Mucosa of rectum (tissue), 2 donors: ENCODE results near the gene RAB1A.

Experiments used
- H3K27ac ChIP-seq, 2 donors: one replicate each; pipeline ENCODE4 v1.7.0; 2013; ENCODE audit warnings: inconsistent platforms in 2 of 2, low read depth in 2 of 2, low read length in 2 of 2
- H3K27me3 ChIP-seq, 2 donors: one replicate each; pipeline ENCODE4 v1.7.0; 2013; ENCODE audit warnings: low read length in 2 of 2; ENCODE audit not compliant: control insufficient read depth in 2 of 2, insufficient read depth in 2 of 2
- H3K36me3 ChIP-seq, 2 donors: one replicate each; pipeline ENCODE4 v1.7.0; 2013; ENCODE audit warnings: low read length in 2 of 2; ENCODE audit not compliant: control insufficient read depth in 2 of 2, insufficient read depth in 2 of 2
- H3K4me1 ChIP-seq, 2 donors: one replicate each; pipeline ENCODE4 v1.7.0; 2013; ENCODE audit warnings: low read length in 2 of 2, mild to moderate bottlenecking in 1 of 2; ENCODE audit not compliant: control insufficient read depth in 2 of 2, insufficient read depth in 2 of 2
- H3K4me3 ChIP-seq, 2 donors: one replicate each; pipeline ENCODE4 v1.7.0; 2013; ENCODE audit warnings: low read length in 2 of 2
- H3K9ac ChIP-seq, 2 donors: one replicate each; pipeline ENCODE4 v1.7.0; 2013; ENCODE audit warnings: low read length in 2 of 2, low read depth in 1 of 2, mild to moderate bottlenecking in 1 of 2
- H3K9me3 ChIP-seq, 2 donors: one replicate each; pipeline ENCODE4 v1.7.0; 2013; ENCODE audit warnings: low read length in 2 of 2; ENCODE audit not compliant: control insufficient read depth in 2 of 2
- donor health status: healthy.
- donor health status: Normal muscosa, but diverticular disease.

Gene RAB1A

DNA sequence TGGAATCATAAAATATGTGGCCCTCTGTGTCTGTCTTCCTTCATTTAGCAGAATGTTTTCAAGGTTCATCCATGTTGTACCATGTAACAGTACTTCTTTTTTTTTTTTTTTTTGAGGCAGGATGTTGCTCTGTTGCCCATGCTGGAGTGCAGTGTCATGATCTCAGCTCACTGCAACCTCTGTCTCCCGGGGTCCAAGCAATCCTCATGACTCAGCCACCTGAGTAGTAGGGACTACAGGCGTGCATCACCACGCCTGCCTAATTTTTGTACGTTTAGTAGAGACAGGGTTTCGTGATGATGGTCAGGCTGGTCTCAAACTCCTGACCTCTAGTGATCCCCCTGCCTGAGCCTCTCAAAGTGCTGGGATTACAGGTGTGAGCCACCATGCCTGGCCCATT lies 31.2 kb downstream of the RAB1A start:
- Histone ChIP-seq H3K27me3 (no peaks in the 10 kb centered on the region), H3K9me3 (no peaks in the 10 kb centered on the region), H3K36me3 (peaks cover 32 to 40% of the 10 kb centered on the region in 2 donors), H3K27ac (no peak overlapping the region), H3K9ac (no peak overlapping the region), H3K4me1 (peaks cover 0 to 3% of the 10 kb centered on the region in 2 donors), H3K4me3 (no peak overlapping the region)

- Histone ChIP-seq H3K4me3 (no peak overlapping the region), H3K9me3 (no peaks in the 10 kb centered on the region), H3K27ac (no peak overlapping the region), H3K27me3 (no peaks in the 10 kb centered on the region), H3K9ac (no peak overlapping the region), H3K4me1 (peaks cover 0 to 8% of the 10 kb centered on the region in 2 donors), H3K36me3 (peaks cover 29 to 33% of the 10 kb centered on the region in 2 donors)
Observed at GRCh38 chr2:65097844-65098243, 32.1 kb downstream of the RAB1A start.

- H3K27ac ChIP-seq, result no peak overlapping the region
- peaks cover 27 to 33% of the 10 kb centered on the region in 2 donors for H3K36me3 ChIP-seq
- no peak overlapping the region for H3K9ac ChIP-seq
- H3K4me1 ChIP-seq, result peaks cover 0 to 12% of the 10 kb centered on the region in 2 donors
- no peak overlapping the region for H3K4me3 ChIP-seq
- no peaks in the 10 kb centered on the region for H3K9me3 ChIP-seq
- H3K27me3 ChIP-seq, result no peaks in the 10 kb centered on the region
Observed at GRCh38 chr2:65096948-65097347, 33.0 kb downstream of the RAB1A start.

GRCh38 chr2:65093211-65093610 lies 36.7 kb downstream of the RAB1A start:
- H3K27ac ChIP-seq, result no peak overlapping the region
- peaks cover 35 to 49% of the 10 kb centered on the region in 2 donors for H3K36me3 ChIP-seq
- peaks cover 0 to 12% of the 10 kb centered on the region in 2 donors for H3K4me1 ChIP-seq
- no peak overlapping the region for H3K4me3 ChIP-seq
- H3K27me3 ChIP-seq, result no peaks in the 10 kb centered on the region
- no peaks in the 10 kb centered on the region for H3K9me3 ChIP-seq
- no peak overlapping the region for H3K9ac ChIP-seq

DNA sequence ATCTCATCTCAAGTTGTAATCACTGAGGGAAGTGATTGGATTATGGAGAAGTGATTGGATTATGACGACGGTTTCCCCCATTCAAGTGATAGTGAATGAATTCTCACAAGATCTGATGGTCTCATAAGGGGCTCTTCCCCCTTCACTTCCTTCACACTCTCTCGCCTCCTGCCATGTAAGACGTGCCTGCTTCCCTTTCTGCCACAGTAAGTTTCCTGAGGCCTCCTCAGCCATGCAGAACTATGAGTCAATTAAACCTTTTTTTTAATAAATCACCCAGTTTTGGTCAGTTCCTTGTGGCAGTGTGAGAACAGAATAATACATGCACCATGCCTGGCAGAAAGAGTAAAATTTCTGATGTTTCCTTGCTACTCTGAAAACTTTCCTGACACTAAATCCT lies 37.1 kb downstream of the RAB1A start:
- H3K9ac ChIP-seq, result no peak overlapping the region
- no peak overlapping the region for H3K27ac ChIP-seq
- H3K4me3 ChIP-seq, result no peak overlapping the region
- peaks cover 0 to 12% of the 10 kb centered on the region in 2 donors for H3K4me1 ChIP-seq
- H3K9me3 ChIP-seq, result no peaks in the 10 kb centered on the region
- no peaks in the 10 kb centered on the region for H3K27me3 ChIP-seq
- peaks cover 39 to 50% of the 10 kb centered on the region in 2 donors for H3K36me3 ChIP-seq

GRCh38 chr2:65085148-65085547 lies 44.8 kb downstream of the RAB1A start:
- H3K27ac ChIP-seq, result no peak overlapping the region
- H3K27me3 ChIP-seq, result no peaks in the 10 kb centered on the region
- H3K36me3 ChIP-seq, result peaks cover 67 to 70% of the 10 kb centered on the region in 2 donors
- no peaks in the 10 kb centered on the region for H3K4me1 ChIP-seq
- H3K9me3 ChIP-seq, result no peaks in the 10 kb centered on the region
- no peak overlapping the region for H3K9ac ChIP-seq
- H3K4me3 ChIP-seq, result no peak overlapping the region

DNA sequence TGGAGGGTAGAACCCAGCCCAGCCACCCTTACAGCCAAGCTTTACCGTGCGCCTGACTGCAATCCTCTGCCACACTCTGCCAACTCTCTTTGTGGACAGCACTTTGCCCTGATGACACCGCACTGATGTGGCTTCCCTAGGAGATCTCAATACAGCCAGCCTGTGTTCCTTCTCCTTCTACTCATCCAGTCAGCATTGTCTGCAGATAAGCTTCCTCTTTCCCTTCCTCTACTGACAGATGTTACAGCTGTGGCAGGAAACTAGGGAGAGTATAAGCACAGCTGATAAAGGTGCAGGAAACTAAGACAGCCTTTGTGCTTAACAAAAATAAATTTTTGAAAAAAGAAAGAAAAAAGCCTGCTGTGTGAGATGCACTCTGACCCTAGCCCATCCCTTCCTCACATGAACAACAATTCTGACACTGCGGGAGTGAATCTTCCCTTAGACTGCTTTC lies 48.6 kb downstream of the RAB1A start:
- H3K36me3 ChIP-seq, result peaks cover 55 to 68% of the 10 kb centered on the region in 2 donors
- H3K27me3 ChIP-seq, result no peaks in the 10 kb centered on the region
- H3K27ac ChIP-seq, result no peak overlapping the region
- no peak overlapping the region for H3K4me3 ChIP-seq
- peaks cover 5 to 8% of the 10 kb centered on the region in 2 donors for H3K4me1 ChIP-seq
- no peaks in the 10 kb centered on the region for H3K9me3 ChIP-seq
- H3K9ac ChIP-seq, result no peak overlapping the region

DNA sequence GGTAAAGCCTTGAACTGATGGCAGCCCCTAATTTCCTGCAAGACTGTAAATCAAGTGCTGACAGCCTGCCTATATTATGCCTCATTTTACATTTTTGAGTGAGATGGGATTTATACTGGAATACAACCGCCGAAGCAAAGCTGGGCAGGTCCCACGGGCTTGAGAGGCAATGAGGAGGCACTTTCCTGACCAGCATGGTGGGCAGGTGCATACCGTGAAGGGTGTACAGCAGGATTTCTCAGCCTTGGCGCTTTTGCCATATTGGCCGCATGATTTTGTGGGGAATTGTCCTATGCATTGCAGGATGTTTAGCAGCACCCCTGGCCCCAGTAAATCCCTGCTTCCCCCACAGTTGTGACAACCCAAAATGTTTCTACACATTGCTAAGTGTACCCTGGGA lies 50.9 kb downstream of the RAB1A start:
- peaks cover 41 to 52% of the 10 kb centered on the region in 2 donors for H3K36me3 ChIP-seq
- peaks cover 13 to 15% of the 10 kb centered on the region in 2 donors for H3K4me1 ChIP-seq

DNA sequence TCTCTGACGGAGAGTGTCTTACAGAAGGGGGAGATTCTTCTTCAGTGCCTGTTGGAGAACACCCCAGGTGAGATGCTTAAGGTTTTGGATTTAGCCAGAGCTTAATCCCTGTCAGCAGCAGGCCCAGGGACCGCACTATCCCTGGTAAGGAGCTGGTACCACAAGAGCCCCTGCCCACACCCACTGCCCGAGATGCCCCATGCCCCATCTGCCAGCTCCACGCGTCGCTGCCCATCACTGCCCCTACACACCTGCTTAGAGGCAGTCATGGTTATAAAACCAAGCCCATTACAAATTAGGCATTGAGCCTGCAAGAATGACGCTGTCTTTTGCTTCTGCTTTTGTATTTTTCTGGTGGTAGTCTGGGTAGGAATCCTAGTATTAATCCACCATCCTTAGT lies 52.0 kb downstream of the RAB1A start:
- no peak overlapping the region for H3K4me3 ChIP-seq
- peaks cover 13 to 15% of the 10 kb centered on the region in 2 donors for H3K4me1 ChIP-seq
- H3K36me3 ChIP-seq, result peaks cover 41 to 50% of the 10 kb centered on the region in 2 donors
- H3K27me3 ChIP-seq, result no peaks in the 10 kb centered on the region
- no peaks in the 10 kb centered on the region for H3K9me3 ChIP-seq
- H3K27ac ChIP-seq, result no peak overlapping the region
- no peak overlapping the region for H3K9ac ChIP-seq

More for the DNA sequence above, 50.9 kb downstream of the RAB1A start:
- H3K27me3 ChIP-seq, result no peaks in the 10 kb centered on the region
- H3K27ac ChIP-seq, result no peak overlapping the region
- H3K9ac ChIP-seq, result no peak overlapping the region
- H3K4me3 ChIP-seq, result no peak overlapping the region
- no peaks in the 10 kb centered on the region for H3K9me3 ChIP-seq

GRCh38 chr2:65076345-65076710 lies 53.6 kb downstream of the RAB1A start:
- peak overlapping the region; percentile 10 to 25 for H3K9ac ChIP-seq
- peaks cover 13 to 17% of the 10 kb centered on the region in 2 donors for H3K4me1 ChIP-seq
- no peaks in the 10 kb centered on the region for H3K9me3 ChIP-seq
- H3K27me3 ChIP-seq, result no peaks in the 10 kb centered on the region
- H3K27ac ChIP-seq, result peak overlapping the region; percentile 71 to 81
- peaks cover 45 to 51% of the 10 kb centered on the region in 2 donors for H3K36me3 ChIP-seq
- H3K4me3 ChIP-seq, result peak overlapping the region; percentile 1 to 30
